IPS-18c (cell line): ENCODE data around the gene JMJD7.

Experiments
- H3K4me3 ChIP-seq: 2 replicates; pipeline ENCODE4 v1.7.0; 2013; ENCODE audit warnings: low read depth, mild to moderate bottlenecking, low read length, moderate library complexity; ENCODE audit not compliant: insufficient read depth
- H3K9me3 ChIP-seq: one replicate; pipeline ENCODE4 v1.6.1; 2013; ENCODE audit warnings: mild to moderate bottlenecking, low read length, moderate library complexity; ENCODE audit not compliant: control insufficient read depth, insufficient read depth

The JMJD7 gene

DNA sequence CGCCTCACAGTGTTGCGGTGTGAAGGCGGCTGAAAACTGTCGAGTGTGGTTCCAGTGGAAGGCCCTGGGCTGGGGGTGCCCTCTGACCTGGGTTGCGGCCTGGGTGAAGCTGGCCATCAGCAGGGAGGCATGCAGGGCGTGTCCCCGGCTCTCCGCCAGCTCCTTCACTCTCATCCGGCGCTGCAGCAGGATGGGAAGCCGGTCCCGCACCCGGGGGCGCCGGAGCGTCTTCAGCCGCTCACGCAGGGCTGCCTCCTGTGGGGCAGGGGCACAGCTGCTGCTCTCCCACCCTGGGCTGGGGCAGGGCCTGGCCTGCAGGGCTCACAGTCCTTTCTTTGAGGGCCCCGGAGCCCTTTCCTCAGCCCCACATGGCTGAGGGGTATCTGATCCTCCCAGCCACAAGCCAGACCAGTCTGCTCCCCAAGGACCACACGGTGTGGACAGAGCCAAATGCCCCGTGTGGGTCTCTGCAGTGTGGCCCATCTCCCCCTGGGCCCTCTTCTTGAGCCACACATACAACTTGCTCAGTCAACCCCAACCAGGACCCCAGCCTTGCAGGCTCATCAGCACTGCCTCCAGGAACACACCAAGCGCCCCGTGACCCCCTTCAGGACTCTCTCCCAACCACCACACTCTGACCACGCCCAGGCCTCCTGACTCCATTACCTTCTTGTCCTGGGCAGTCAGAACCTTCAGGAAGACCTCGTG is 39.1 kb downstream of the JMJD7 start:
- peaks cover 2% of the 10 kb centered on the region for H3K9me3 ChIP-seq
- no peak overlapping the region for H3K4me3 ChIP-seq

DNA sequence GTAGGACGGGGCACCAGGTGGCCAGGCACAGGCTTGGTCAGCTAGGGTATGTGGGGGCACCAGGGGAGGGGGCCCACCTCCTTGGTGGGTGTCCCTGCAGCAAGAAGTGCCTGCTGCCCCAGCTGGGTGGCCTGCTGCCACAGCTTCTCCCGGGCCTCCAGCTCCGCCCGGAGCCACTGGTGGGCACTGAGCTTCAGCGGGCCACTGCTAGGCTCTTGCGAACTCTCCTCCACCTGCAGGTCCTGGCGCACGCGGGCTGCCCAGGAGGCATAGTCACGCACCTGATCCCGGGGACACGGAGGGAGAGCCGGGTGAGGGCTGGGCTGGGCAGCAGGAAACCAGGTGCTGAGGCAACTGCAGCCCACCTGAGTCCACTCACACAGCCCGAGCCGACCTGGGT is 40.4 kb downstream of the JMJD7 start:
- Histone ChIP-seq H3K9me3 (peaks cover 2% of the 10 kb centered on the region), H3K4me3 (no peak overlapping the region)

DNA sequence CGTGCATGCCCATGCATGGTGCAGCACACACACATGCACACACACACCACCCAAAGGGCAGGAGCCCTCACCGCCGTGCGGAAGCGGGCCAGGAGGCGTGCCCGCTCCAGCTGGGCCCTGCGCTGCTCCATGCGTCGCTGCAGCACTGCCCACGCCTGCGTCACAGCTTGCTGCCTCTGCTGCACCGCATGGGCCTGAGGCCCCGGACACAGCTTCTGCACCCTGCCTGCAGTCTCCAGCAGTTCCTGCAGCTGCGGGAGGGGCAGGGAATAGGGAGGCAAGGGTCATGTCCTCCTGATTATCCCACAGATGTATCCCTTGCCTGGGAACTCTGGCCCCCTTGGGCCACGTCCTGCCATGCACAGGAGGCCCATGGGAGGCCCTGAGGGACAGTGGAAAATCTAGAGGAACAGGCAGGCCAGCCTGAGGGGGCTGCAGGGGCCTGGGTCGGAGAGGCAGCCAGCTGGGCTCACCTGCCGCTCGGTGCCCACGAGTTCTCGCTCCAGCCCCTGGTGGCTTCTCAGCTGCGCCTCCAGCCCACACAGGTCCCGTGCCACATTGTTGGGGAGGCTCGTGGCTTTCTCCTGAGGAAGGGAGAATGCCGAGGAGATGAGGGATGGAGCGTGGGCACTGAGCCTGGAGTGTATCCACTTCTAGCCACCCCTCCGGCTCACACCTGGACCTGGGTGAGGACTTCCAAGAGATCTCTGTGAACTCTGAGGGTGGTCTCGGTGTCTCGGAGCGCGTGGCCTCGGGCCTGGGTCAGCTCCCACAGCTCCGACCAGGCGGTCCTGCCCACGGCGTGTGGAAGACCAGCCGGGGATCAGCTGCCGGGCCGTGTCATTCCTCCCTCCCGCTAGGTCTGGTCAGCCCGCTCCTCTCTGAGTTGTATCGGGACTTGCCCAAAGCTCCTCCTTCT is 42.1 kb downstream of the JMJD7 start:
- no peak overlapping the region for H3K4me3 ChIP-seq
- H3K9me3 ChIP-seq, result peaks cover 2% of the 10 kb centered on the region

DNA sequence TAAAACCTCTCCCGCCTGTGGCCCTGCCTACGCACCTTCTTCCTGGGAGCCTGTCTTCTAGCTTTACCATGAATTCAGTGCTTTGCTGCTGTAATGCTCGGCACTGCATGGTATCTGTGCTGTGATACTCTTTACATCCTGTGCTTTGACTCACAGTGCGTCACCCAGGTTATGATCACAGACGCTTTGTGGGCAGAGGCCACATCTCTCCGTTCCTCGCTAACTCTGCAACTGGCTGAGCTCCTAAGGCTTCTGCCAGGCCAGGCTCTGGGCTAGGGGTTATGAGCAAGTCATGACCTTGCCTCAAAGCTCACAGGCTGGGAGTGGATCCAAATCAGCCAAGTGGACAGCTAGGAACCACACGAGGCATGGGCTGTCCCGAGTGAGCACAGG is 42.8 kb downstream of the JMJD7 start:
- H3K4me3 ChIP-seq, result no peak overlapping the region
- H3K9me3 ChIP-seq, result peaks cover 2% of the 10 kb centered on the region

DNA sequence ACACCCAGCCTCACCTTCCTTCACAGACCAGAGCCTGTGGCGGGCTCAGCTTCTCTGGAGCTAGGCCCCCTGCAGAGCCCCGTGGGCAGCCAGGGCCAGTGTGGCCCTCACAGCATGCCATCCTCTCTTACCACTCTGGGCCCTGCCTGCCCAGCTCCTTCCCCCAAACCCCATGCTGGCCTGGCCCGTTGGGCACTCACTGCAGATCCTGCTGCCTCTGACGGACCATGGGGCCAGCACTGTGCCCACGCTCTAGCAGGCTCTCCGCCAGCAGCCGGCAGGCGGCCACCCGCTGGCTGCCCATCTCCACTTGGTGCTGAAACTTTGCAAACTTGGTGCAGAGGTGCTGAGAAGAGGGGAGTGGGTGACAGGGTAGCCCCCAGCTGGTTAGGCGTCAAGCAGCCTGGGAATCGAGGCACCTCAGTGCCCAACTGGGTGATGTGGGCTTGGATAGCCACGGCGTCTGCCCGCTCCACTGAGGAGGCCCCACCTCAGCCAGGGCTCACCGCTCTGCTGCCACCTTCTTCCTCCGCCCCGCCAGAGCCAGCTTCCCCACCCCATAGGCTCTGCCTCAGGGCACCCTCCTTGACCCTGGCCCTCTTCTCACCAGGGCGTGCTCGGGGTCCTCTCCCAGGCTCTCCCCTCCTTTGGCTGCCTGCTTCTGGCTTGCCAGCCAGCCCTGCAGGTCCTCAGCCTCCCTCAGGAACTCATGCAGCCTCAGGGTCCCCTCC is 43.4 kb downstream of the JMJD7 start:
- H3K9me3 ChIP-seq, result peaks cover under 1% of the 10 kb centered on the region
- no peak overlapping the region for H3K4me3 ChIP-seq

DNA sequence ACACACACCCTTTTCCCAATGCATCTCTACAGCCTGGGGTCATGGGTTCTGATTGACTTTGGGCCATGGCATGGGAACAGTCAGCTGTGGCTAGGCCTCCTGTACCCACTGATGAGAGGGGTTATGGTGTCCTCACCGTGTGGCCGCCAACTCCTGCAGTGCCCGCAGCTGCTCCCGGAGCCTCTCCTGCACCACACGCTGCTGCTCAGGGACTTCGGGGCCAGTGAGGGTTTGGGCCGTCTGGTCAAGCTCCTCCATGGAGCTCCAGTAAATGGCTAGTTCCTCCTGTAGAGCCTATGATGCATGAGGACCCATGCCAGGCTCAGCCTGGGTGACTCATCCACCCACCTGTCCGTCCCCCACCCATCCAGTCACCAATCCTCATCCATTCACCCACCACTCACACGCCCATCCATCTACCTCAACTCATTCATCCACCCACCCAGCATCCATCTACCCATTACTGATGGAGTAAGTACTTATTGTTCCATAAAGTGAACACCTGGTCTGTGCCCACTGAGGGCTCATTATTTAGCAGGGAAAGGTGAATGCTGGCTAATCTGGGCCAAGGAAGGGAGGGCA is 44.4 kb downstream of the JMJD7 start:
- H3K9me3 ChIP-seq, result no peaks in the 10 kb centered on the region
- H3K4me3 ChIP-seq, result no peak overlapping the region

DNA sequence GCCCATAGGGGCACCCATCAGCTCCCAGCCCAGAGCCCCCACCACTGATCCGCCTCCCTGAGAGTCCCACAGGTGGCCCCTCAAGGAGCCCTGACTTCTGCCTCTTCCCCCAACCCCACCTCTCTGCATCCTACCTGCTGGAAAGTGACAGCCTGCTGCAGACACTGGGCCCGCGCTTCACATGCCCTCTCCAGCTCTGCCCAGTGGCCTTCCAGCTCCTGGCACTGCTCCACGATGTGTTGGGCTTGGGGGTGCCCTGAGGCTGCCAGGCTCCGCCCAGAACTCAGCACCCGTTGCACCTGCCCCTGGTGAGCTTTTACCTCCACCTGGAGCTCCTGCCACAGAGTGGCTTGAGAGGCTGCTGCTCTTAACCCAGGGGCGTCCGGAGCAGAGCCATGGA is 45.8 kb downstream of the JMJD7 start:
- Histone ChIP-seq H3K9me3 (no peaks in the 10 kb centered on the region), H3K4me3 (no peak overlapping the region)

DNA sequence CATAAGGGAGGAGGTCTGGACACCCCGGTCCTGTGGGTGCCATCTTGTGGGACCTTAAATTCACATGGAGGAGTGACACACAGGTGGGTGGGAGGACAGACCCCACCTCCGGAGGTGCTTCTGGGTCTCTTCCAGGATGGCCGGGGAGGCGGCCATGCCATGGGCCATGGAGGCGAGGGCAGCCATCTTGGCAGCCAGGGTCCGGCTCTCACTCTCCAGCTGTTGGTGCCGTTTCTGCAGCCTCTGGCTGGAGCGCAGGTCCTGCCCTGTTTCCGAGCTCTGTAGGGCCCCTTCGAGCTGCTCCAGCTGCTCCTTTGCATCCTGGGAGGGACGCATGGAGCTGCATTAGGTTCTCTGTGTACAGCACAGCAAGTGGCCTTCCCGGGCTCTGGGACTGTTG is 46.8 kb downstream of the JMJD7 start:
- H3K9me3 ChIP-seq, result no peaks in the 10 kb centered on the region
- H3K4me3 ChIP-seq, result no peak overlapping the region

DNA sequence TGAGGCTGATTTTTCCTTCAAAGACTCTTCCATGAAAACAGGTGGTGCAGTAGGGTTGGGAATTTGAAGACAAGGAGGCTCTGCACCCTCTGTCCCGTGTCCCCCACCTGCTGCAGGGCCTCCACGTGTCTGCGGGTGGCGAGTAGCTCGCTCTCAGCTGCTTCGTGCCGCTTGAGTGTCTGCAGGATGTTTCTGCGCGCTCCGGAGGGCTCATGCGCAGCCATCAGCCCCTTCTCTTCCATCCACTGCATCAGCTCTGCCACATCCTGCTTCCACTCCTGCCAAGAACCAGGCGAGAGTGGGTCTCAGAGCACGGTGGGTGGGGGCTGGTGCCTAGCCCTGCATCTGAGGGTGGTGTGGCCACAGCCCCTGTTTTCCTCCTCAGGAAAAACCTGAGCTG is 48.1 kb downstream of the JMJD7 start:
- Histone ChIP-seq H3K9me3 (no peaks in the 10 kb centered on the region), H3K4me3 (no peak overlapping the region)

DNA sequence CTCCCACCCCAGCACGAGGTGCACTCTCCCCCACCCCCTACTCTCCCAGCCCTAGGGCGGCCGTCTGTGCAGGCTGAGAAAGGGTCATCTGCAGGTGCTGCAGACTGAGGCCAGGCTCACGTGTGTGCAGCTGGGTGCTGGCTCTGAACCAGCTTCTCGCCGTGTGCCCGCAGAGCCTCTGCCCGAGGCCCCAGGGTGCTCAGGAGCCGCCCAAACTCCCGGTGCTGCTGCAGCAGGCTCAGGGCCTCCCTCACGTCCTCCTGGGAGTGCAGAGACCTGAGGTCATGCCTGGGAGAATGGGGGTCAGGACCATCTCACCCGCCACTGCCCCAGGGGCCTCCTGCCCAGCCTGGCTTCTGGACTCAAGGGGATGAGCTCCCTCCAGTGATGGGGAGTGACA is 48.8 kb downstream of the JMJD7 start:
- no peaks in the 10 kb centered on the region for H3K9me3 ChIP-seq
- no peak overlapping the region for H3K4me3 ChIP-seq

DNA sequence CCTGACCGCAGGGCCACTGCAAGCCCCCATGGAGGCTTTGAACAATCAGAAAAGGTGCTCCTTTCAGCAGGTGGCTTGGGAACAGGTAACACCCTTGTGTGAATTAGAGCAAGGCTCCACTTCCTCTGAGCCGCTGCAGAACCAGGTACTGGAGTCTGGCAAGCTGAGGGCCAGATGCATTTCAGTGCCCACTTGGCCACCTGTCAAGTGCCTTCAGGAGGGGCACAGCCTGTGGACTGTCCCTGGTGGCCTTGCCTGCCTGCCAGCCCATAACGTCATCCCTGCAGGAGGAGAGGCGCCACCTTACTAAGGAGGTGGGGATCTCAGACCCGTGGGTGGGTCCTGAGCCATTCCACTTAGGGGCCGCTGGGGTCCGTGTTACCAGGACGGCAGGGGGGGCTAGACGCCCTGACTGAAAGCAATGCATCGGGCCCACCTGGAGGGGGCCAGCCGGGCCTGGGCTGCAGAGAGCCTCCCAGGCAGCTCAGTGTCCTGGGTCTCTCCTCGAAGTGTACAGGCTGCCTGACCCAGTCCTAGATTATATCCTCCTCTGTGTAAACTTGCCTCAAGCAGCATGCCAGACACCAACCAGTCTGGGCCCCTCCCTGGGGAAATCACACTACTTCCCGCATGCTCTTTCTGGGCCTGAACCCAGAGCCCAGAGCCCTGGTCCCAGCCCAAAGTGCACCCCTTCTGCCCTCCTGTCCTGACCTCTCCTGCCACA is 49.9 kb downstream of the JMJD7 start:
- Histone ChIP-seq H3K9me3 (no peaks in the 10 kb centered on the region), H3K4me3 (no peak overlapping the region)

DNA sequence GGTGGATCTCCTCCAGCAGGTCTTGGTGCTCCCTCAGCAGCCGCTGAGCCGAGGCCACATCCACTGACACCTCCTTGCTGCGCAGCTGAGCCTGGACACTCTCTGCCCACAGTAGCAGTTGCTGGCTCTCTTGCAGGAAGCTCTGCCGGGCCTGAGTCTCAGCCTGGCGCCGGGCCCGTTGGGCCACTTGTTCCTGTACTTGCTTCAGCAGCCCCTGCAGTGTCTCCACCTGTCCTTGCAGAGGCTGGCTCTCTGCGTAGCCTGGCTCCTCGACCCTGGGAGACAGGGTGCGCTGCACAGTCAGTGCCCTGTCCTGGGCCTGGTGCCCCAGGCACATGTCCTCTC is 50.4 kb downstream of the JMJD7 start:
- no peak overlapping the region for H3K4me3 ChIP-seq
- no peaks in the 10 kb centered on the region for H3K9me3 ChIP-seq

DNA sequence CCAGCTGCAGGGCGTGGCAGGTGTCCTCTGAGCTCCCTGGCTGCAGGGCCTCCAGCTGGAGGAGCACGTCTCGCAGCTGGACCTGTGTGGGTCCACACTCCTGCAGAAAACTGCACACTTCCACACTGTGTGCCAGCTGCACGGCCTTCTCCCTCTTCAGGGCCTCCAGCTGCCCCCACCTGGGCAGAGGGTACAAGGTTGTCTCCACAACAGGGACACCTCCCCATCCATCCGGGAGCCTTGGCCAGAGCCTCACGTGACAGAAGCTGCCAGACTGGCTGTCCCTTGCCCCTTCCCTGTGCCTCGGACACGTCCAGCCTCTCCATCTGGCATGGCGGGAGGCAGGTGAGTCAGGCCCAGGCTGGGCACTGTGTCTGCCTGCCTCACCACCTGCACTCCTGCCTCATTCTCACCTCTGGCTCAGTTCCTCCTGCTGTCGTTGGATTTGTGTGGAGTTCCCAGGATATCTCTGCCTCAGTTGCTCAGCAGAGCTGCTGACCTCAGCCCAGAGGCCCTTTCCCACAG is 51.5 kb downstream of the JMJD7 start:
- no peak overlapping the region for H3K4me3 ChIP-seq

DNA sequence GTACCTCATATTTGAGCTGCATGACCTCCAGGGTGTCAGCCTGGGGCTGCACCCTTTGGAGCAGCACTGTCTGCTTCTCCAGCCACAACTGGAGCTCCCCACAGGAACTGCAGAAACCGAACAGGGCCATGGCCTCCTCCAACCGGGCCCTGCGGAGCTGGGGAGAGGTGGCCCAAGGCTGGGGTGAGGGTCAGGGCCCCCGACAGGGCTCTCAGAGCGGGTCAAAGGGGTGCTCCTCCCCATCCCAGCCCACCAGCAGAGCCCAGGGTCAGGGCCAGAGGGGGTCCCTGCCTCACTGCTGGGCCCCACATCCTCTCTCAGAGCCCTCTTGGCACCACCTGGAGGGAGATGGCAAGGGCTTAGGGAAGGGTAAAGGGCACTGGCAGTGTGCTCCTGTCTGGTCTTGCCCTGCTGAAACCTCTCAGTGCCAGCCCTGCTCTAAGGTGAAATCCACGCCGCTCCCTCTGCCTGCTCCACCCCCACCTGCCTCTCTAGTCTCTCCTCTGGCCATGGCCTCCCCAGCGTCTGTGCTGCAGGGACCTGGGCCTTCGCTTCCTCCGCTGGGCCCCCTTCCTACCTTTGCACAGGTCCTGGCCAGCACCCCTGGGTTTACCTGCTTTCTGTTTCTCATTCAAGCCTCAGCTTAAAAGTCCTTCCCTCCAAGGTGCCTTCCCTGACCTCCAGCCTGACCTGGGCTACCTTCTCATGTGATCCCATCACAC is 52.4 kb downstream of the JMJD7 start:
- H3K4me3 ChIP-seq, result no peak overlapping the region
- no peaks in the 10 kb centered on the region for H3K9me3 ChIP-seq

More for the DNA sequence above, 51.5 kb downstream of the JMJD7 start:
- no peaks in the 10 kb centered on the region for H3K9me3 ChIP-seq

DNA sequence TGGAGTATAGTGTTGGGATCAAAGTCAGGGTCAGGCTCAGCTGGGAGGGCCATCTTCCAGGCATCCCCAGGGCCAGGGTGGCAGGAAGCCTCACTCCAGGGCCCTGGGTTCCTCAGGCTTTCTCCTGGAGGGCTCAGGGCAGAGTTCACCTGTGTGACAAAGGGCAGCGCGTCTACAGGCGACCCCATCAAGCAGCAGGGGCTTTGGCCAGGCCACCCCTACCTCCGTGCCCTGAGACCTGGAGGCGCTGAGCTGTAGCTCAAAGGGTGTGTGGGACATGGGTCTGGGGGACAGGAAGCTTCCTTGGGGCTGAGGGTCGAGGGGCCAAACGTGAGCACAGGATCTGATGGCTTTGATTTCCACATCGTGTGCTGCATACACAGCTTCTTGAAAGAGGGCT is 53.2 kb downstream of the JMJD7 start:
- Histone ChIP-seq H3K4me3 (no peak overlapping the region), H3K9me3 (no peaks in the 10 kb centered on the region)

DNA sequence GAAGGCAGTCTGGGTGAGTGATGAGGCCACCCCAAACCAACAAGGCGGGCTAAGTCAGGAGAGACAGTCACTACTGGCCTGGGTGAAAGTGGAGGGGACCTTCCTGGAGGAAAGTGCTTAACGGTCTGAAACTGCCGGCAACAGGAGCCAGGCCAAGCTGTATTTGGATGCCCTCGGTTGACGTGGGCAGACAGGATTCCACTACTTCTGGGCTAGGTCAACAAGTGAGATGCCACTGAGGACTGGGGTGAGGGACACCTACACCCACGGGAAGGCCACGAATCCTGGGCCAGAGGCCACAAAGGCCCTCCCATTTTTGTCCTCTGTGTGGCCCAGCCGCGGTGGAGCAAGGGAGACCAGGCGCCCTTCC is 53.6 kb downstream of the JMJD7 start:
- H3K4me3 ChIP-seq, result no peak overlapping the region

More for the DNA sequence above, 53.6 kb downstream of the JMJD7 start:
- H3K9me3 ChIP-seq, result no peaks in the 10 kb centered on the region
